ENCODE data around the gene CA10. TPM values are rescaled to one million over a fixed set of nuclear protein-coding genes. Genes with fewer than 3 reads are reported as not detected.

The CA10 gene
- total and polyA plus RNA-seq, 5 donors from 2014 or later: not detected

GRCh38 chr17:51937264-51937663 lies 221.2 kb downstream of the CA10 start:
- no peaks in the 10 kb centered on the region for H3K9me3 Mint-ChIP-seq
- H3K27ac ChIP-seq (ENCODE audit: insufficient read depth, low read length, poor library complexity, severe bottlenecking): no peak overlapping the region
- ATAC-seq (ENCODE audit: low read depth in 2 of 2) (no peak), DNase-seq (no peak)
- H3K36me3 ChIP-seq (ENCODE audit: control insufficient read depth, insufficient read depth, low read length): no peaks in the 10 kb centered on the region
- peak overlapping the region in 1 of 4 donors; percentile 4 for H3K4me3 Mint-ChIP-seq
- H3K27ac Mint-ChIP-seq: no peak overlapping the region
- H3K4me1 Mint-ChIP-seq: no peaks in the 10 kb centered on the region
- H3K27me3 ChIP-seq (ENCODE audit: control insufficient read depth, insufficient read depth, low read length): no peaks in the 10 kb centered on the region
- no peaks in the 10 kb centered on the region for H3K27me3 Mint-ChIP-seq
- H3K4me3 ChIP-seq (ENCODE audit: low read depth, low read length): no peak overlapping the region
- no peaks in the 10 kb centered on the region for H3K36me3 Mint-ChIP-seq
- H3K9me3 ChIP-seq (ENCODE audit: control insufficient read depth in 2 of 2, low read length in 2 of 2): no peaks in the 10 kb centered on the region
- H3K4me1 ChIP-seq (ENCODE audit: control insufficient read depth, insufficient read depth, low read length, poor library complexity, severe bottlenecking): no peaks in the 10 kb centered on the region

GRCh38 chr17:51935477-51935876 lies 223.0 kb downstream of the CA10 start:
- Histone ChIP-seq H3K27ac (ENCODE audit: insufficient read depth, low read length, poor library complexity, severe bottlenecking) (no peak overlapping the region), H3K4me1 (ENCODE audit: control insufficient read depth, insufficient read depth, low read length, poor library complexity, severe bottlenecking) (no peaks in the 10 kb centered on the region), H3K27me3 (ENCODE audit: control insufficient read depth, insufficient read depth, low read length) (no peaks in the 10 kb centered on the region), H3K36me3 (ENCODE audit: control insufficient read depth, insufficient read depth, low read length) (no peaks in the 10 kb centered on the region), H3K9me3 (ENCODE audit: control insufficient read depth in 2 of 2, low read length in 2 of 2) (no peaks in the 10 kb centered on the region), H3K4me3 (ENCODE audit: low read depth, low read length) (no peak overlapping the region)
- no peak overlapping the region for H3K4me3 Mint-ChIP-seq
- ATAC-seq (ENCODE audit: low read depth in 2 of 2) (no peak), DNase-seq (no peak)
- H3K4me1 Mint-ChIP-seq: no peaks in the 10 kb centered on the region
- H3K9me3 Mint-ChIP-seq: peaks cover 0 to 2% (median 0%) of the 10 kb centered on the region in 7 donors
- no peaks in the 10 kb centered on the region for H3K27me3 Mint-ChIP-seq
- no peaks in the 10 kb centered on the region for H3K36me3 Mint-ChIP-seq
- no peak overlapping the region for H3K27ac Mint-ChIP-seq

GRCh38 chr17:51933647-51934046 lies 224.9 kb downstream of the CA10 start:
- Histone ChIP-seq H3K4me1 (ENCODE audit: control insufficient read depth, insufficient read depth, low read length, poor library complexity, severe bottlenecking) (no peaks in the 10 kb centered on the region), H3K36me3 (ENCODE audit: control insufficient read depth, insufficient read depth, low read length) (no peaks in the 10 kb centered on the region), H3K4me3 (ENCODE audit: low read depth, low read length) (no peak overlapping the region), H3K27me3 (ENCODE audit: control insufficient read depth, insufficient read depth, low read length) (no peaks in the 10 kb centered on the region), H3K9me3 (ENCODE audit: control insufficient read depth in 2 of 2, low read length in 2 of 2) (no peaks in the 10 kb centered on the region), H3K27ac (ENCODE audit: insufficient read depth, low read length, poor library complexity, severe bottlenecking) (no peak overlapping the region)
- Mint-ChIP-seq H3K27ac (no peak overlapping the region), H3K4me3 (no peak overlapping the region), H3K27me3 (no peaks in the 10 kb centered on the region), H3K9me3 (peaks cover 0 to 2% (median 0%) of the 10 kb centered on the region in 7 donors), H3K4me1 (no peaks in the 10 kb centered on the region), H3K36me3 (no peaks in the 10 kb centered on the region)
- DNase-seq: no peak
- ATAC-seq (ENCODE audit: low read depth in 2 of 2): no peak

- Mint-ChIP-seq H3K27me3 (peaks cover 5% of the 10 kb centered on the region), H3K4me3 (no peak overlapping the region), H3K27ac (no peak overlapping the region), H3K9me3 (peaks cover 0 to 4% (median 0%) of the 10 kb centered on the region in 7 donors), H3K4me1 (no peaks in the 10 kb centered on the region), H3K36me3 (no peaks in the 10 kb centered on the region)
- no peak overlapping the region for H3K27ac ChIP-seq (ENCODE audit: insufficient read depth, low read length, poor library complexity, severe bottlenecking)
- H3K36me3 ChIP-seq (ENCODE audit: control insufficient read depth, insufficient read depth, low read length): no peaks in the 10 kb centered on the region
- H3K4me3 ChIP-seq (ENCODE audit: low read depth, low read length): no peak overlapping the region
- DNase-seq (no peak), ATAC-seq (ENCODE audit: low read depth in 2 of 2) (no peak)
- H3K9me3 ChIP-seq (ENCODE audit: control insufficient read depth in 2 of 2, low read length in 2 of 2): no peaks in the 10 kb centered on the region
- H3K4me1 ChIP-seq (ENCODE audit: control insufficient read depth, insufficient read depth, low read length, poor library complexity, severe bottlenecking): no peaks in the 10 kb centered on the region
- H3K27me3 ChIP-seq (ENCODE audit: control insufficient read depth, insufficient read depth, low read length): no peaks in the 10 kb centered on the region
Observed at GRCh38 chr17:51926448-51926847, 232.1 kb downstream of the CA10 start.

- Histone ChIP-seq H3K4me1 (ENCODE audit: control insufficient read depth, insufficient read depth, low read length, poor library complexity, severe bottlenecking) (no peaks in the 10 kb centered on the region), H3K9me3 (ENCODE audit: control insufficient read depth in 2 of 2, low read length in 2 of 2) (no peaks in the 10 kb centered on the region), H3K36me3 (ENCODE audit: control insufficient read depth, insufficient read depth, low read length) (no peaks in the 10 kb centered on the region), H3K27me3 (ENCODE audit: control insufficient read depth, insufficient read depth, low read length) (peaks cover 1% of the 10 kb centered on the region), H3K4me3 (ENCODE audit: low read depth, low read length) (no peak overlapping the region), H3K27ac (ENCODE audit: insufficient read depth, low read length, poor library complexity, severe bottlenecking) (no peak overlapping the region)
- H3K4me1 Mint-ChIP-seq: no peaks in the 10 kb centered on the region
- peaks cover 0 to 2% (median 0%) of the 10 kb centered on the region in 7 donors for H3K9me3 Mint-ChIP-seq
- H3K27ac Mint-ChIP-seq: no peak overlapping the region
- DNase-seq: no peak
- H3K36me3 Mint-ChIP-seq: no peaks in the 10 kb centered on the region
- no peak overlapping the region for H3K4me3 Mint-ChIP-seq
- H3K27me3 Mint-ChIP-seq: peaks cover 5% of the 10 kb centered on the region
- no peak for ATAC-seq (ENCODE audit: low read depth in 2 of 2)
Observed at GRCh38 chr17:51921500-51921899, 237.0 kb downstream of the CA10 start.

- Histone ChIP-seq H3K4me3 (ENCODE audit: low read depth, low read length) (no peak overlapping the region), H3K27me3 (ENCODE audit: control insufficient read depth, insufficient read depth, low read length) (peaks cover 1% of the 10 kb centered on the region), H3K9me3 (ENCODE audit: control insufficient read depth in 2 of 2, low read length in 2 of 2) (no peaks in the 10 kb centered on the region), H3K36me3 (ENCODE audit: control insufficient read depth, insufficient read depth, low read length) (no peaks in the 10 kb centered on the region), H3K27ac (ENCODE audit: insufficient read depth, low read length, poor library complexity, severe bottlenecking) (no peak overlapping the region), H3K4me1 (ENCODE audit: control insufficient read depth, insufficient read depth, low read length, poor library complexity, severe bottlenecking) (no peaks in the 10 kb centered on the region)
- peaks cover 0 to 4% (median 0%) of the 10 kb centered on the region in 7 donors for H3K9me3 Mint-ChIP-seq
- DNase-seq (no peak), ATAC-seq (ENCODE audit: low read depth in 2 of 2) (no peak)
- H3K27me3 Mint-ChIP-seq: no peaks in the 10 kb centered on the region
- no peak overlapping the region for H3K4me3 Mint-ChIP-seq
- no peak overlapping the region for H3K27ac Mint-ChIP-seq
- no peaks in the 10 kb centered on the region for H3K4me1 Mint-ChIP-seq
- H3K36me3 Mint-ChIP-seq: no peaks in the 10 kb centered on the region
Observed at GRCh38 chr17:51914577-51914976, 243.9 kb downstream of the CA10 start.

GRCh38 chr17:51913491-51914205 lies 244.9 kb downstream of the CA10 start:
- Mint-ChIP-seq H3K9me3 (peaks cover 0 to 4% (median 0%) of the 10 kb centered on the region in 7 donors), H3K27me3 (no peaks in the 10 kb centered on the region), H3K4me3 (no peak overlapping the region), H3K27ac (no peak overlapping the region), H3K36me3 (no peaks in the 10 kb centered on the region), H3K4me1 (no peaks in the 10 kb centered on the region)
- Histone ChIP-seq H3K36me3 (ENCODE audit: control insufficient read depth, insufficient read depth, low read length) (no peaks in the 10 kb centered on the region), H3K4me3 (ENCODE audit: low read depth, low read length) (no peak overlapping the region), H3K9me3 (ENCODE audit: control insufficient read depth in 2 of 2, low read length in 2 of 2) (no peaks in the 10 kb centered on the region), H3K27ac (ENCODE audit: insufficient read depth, low read length, poor library complexity, severe bottlenecking) (no peak overlapping the region), H3K27me3 (ENCODE audit: control insufficient read depth, insufficient read depth, low read length) (no peaks in the 10 kb centered on the region), H3K4me1 (ENCODE audit: control insufficient read depth, insufficient read depth, low read length, poor library complexity, severe bottlenecking) (no peaks in the 10 kb centered on the region)
- DNase-seq (no peak), ATAC-seq (ENCODE audit: low read depth in 2 of 2) (no peak)

GRCh38 chr17:51912939-51913338 lies 245.6 kb downstream of the CA10 start:
- Mint-ChIP-seq H3K4me3 (no peak overlapping the region), H3K27me3 (no peaks in the 10 kb centered on the region), H3K27ac (no peak overlapping the region), H3K4me1 (no peaks in the 10 kb centered on the region), H3K36me3 (no peaks in the 10 kb centered on the region), H3K9me3 (peaks cover 0 to 4% (median 0%) of the 10 kb centered on the region in 7 donors)
- peaks cover 2% of the 10 kb centered on the region for H3K27me3 ChIP-seq (ENCODE audit: control insufficient read depth, insufficient read depth, low read length)
- no peak overlapping the region for H3K4me3 ChIP-seq (ENCODE audit: low read depth, low read length)
- H3K9me3 ChIP-seq (ENCODE audit: control insufficient read depth in 2 of 2, low read length in 2 of 2): no peaks in the 10 kb centered on the region
- no peak for DNase-seq
- no peaks in the 10 kb centered on the region for H3K36me3 ChIP-seq (ENCODE audit: control insufficient read depth, insufficient read depth, low read length)
- ATAC-seq (ENCODE audit: low read depth in 2 of 2): no peak
- H3K27ac ChIP-seq (ENCODE audit: insufficient read depth, low read length, poor library complexity, severe bottlenecking): no peak overlapping the region
- H3K4me1 ChIP-seq (ENCODE audit: control insufficient read depth, insufficient read depth, low read length, poor library complexity, severe bottlenecking): no peaks in the 10 kb centered on the region
